Skeletal muscle tissue (tissue), 4 donors: Measurements from ENCODE around the gene SLC26A2. TPM values are rescaled to one million over a fixed set of nuclear protein-coding genes. Genes with fewer than 3 reads are reported as not detected.
"Not testable (repeated sequence)": the region's sequence is repeated elsewhere in the genome, so short reads cannot be mapped to it uniquely, and the experiment has no call there.

Experiments used
- H3K27ac ChIP-seq: one replicate; pipeline ENCODE4 v1.7.0; 2013; ENCODE audit warnings: mild to moderate bottlenecking, low read depth, low read length, inconsistent platforms
- H3K27me3 ChIP-seq, 3 donors: one replicate each; pipeline ENCODE4 v1.7.0; 2013; ENCODE audit warnings: low read length in 3 of 3; ENCODE audit not compliant: control insufficient read depth in 3 of 3, insufficient read depth in 3 of 3
- H3K36me3 ChIP-seq, 3 donors: one replicate each; pipeline ENCODE4 v1.7.0; 2013; ENCODE audit warnings: low read length in 3 of 3; ENCODE audit not compliant: control insufficient read depth in 3 of 3, insufficient read depth in 3 of 3
- H3K4me1 ChIP-seq, 3 donors: one replicate each; pipeline ENCODE4 v1.7.0; 2013; ENCODE audit warnings: low read length in 3 of 3, mild to moderate bottlenecking in 3 of 3; ENCODE audit not compliant: control insufficient read depth in 3 of 3, insufficient read depth in 3 of 3
- H3K4me3 ChIP-seq, 3 donors: one replicate each; pipeline ENCODE4 v1.7.0; 2013; ENCODE audit warnings: low read length in 3 of 3
- H3K9ac ChIP-seq, 3 donors: one replicate each; pipeline ENCODE4 v1.7.0; 2013; ENCODE audit warnings: low read length in 3 of 3, mild to moderate bottlenecking in 3 of 3, moderate library complexity in 2 of 3, low read depth in 1 of 3
- H3K9me3 ChIP-seq, 3 donors: one replicate each; pipeline ENCODE4 v1.7.0; 2013; ENCODE audit warnings: low read length in 3 of 3; ENCODE audit not compliant: control insufficient read depth in 3 of 3
- total RNA-seq: library from RNA; depleted of rRNA; stranded (reverse); fragments of >200 nt; gene quantifications from one replicate; pipeline ENCODE4 v1.2.3, GENCODE V29; 2014
- donor health status: Osteomylitis.

The SLC26A2 gene
- total RNA-seq, 1 donor from 2014 or later: 14.6 TPM

GRCh38 chr5:149937610-149938009 is 22.9 kb upstream of the SLC26A2 start:
- no peaks in the 10 kb centered on the region for H3K9me3 ChIP-seq
- H3K27ac ChIP-seq: no peak overlapping the region
- no peak overlapping the region for H3K9ac ChIP-seq
- H3K27me3 ChIP-seq: no peaks in the 10 kb centered on the region
- H3K4me3 ChIP-seq: no peak overlapping the region
- no peaks in the 10 kb centered on the region for H3K36me3 ChIP-seq
- peaks cover 0 to 2% (median 0%) of the 10 kb centered on the region in 3 donors for H3K4me1 ChIP-seq

DNA sequence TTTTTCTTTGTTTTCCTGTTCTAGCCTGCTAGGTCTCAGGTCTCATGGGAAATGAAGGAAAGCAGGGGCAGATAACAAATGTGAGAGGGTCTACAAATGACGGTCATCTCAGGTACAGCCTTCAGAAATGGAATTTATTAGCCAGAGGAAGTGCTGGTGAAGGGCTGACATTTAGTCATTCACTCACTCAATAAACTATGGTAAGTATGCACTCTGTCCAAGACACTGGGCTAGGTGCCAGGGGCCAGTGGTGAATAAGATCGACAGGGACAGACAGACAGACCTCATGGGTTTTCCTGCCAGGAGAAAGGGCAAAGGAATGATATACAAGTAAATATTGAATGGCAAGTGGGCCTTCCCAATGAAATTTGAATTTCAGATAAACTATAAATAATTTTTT is 22.3 kb upstream of the SLC26A2 start:
- peaks cover 0 to 2% (median 0%) of the 10 kb centered on the region in 3 donors for H3K4me1 ChIP-seq
- no peak overlapping the region for H3K27ac ChIP-seq
- H3K27me3 ChIP-seq: no peaks in the 10 kb centered on the region
- H3K36me3 ChIP-seq: no peaks in the 10 kb centered on the region
- H3K4me3 ChIP-seq: no peak overlapping the region
- H3K9ac ChIP-seq: no peak overlapping the region
- H3K9me3 ChIP-seq: no peaks in the 10 kb centered on the region

GRCh38 chr5:149938791-149939358 is 21.7 kb upstream of the SLC26A2 start:
- Histone ChIP-seq H3K4me1 (peaks cover 0 to 2% (median 0%) of the 10 kb centered on the region in 3 donors), H3K9me3 (no peaks in the 10 kb centered on the region), H3K4me3 (no peak overlapping the region), H3K27ac (no peak overlapping the region), H3K9ac (no peak overlapping the region), H3K36me3 (no peaks in the 10 kb centered on the region), H3K27me3 (no peaks in the 10 kb centered on the region)

DNA sequence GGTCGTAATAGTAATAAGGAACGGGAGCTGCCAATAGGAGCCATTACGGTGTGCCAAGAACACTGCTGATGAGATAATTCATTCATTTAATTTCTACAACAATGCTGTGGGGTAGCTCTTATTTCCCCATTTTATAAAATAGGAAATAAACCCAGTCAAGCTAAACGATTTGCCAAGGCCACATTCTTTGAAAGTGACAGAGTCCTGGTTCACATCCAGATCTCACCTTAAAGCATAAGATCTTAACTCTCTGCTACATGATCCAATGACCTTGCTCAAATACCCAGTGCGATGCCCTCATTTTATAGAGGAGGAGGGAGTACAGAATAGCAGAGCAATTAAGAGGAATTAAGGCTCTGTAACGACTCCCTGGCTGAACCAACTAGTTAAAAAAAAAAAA is 21.0 kb upstream of the SLC26A2 start:
- H3K27me3 ChIP-seq: no peaks in the 10 kb centered on the region
- H3K9me3 ChIP-seq: no peaks in the 10 kb centered on the region
- no peak overlapping the region for H3K4me3 ChIP-seq
- H3K36me3 ChIP-seq: no peaks in the 10 kb centered on the region
- H3K27ac ChIP-seq: no peak overlapping the region
- peaks cover 0 to 2% (median 0%) of the 10 kb centered on the region in 3 donors for H3K4me1 ChIP-seq
- no peak overlapping the region for H3K9ac ChIP-seq

DNA sequence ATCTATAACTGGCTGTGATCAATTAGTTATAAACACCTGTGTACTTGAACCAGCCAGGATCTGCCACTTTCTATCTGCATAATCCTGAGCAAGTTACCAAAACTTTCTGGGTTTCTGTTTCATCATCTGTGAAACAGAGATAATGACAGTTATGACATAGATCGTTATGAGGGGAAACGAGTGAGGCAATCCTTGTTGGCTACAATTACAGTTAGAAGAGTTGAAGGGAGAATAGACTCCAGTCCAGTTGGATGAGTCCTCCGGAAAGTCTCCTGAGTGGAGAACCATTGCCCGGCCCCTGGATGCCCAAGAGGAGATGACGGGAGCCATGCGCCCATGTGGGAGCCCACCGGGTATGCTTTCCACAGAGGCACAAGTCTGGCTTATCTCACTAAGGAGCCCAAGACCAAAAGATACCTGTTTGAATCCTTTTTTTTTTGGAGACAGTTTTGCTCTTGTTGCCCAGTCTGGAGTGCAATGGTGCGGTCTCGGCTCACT is 20.4 kb upstream of the SLC26A2 start:
- Histone ChIP-seq H3K4me3 (no peak overlapping the region), H3K27ac (no peak overlapping the region)

DNA sequence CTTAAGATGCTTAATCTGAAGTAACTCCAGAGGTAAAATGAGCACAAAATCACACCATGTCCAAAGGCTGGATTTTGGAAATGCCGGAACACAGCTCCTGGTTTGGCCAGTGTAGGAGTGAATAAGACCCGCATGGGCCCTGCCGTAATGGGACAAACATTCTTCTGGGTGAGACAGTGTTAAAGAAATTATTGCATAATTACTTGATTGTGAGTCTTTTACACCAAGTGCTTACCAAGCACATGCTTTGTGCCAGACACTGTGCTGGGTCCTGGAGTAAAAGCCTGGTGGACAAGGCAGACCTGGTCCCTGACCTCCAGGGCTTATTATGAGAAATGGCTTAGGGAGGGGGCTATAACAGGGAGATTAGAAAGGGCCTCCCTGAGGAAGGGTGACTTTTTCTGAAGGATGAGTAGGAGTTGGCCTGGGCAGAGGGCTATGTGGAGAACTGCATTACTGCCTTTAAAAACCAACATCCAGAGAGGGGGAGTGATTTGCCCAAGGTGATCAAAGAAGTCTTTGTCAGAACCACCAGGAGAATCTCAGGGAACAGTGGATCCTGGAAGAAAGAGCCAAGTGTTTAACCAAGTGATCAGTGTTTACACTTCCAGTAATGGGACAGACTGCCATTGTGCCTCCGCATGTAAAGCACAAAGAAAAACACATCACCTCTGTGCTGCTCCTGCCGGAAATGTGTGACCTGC is 19.5 kb upstream of the SLC26A2 start:
- Histone ChIP-seq H3K4me3 (no peak overlapping the region), H3K27me3 (no peaks in the 10 kb centered on the region), H3K27ac (no peak overlapping the region), H3K9ac (no peak overlapping the region), H3K9me3 (no peaks in the 10 kb centered on the region), H3K36me3 (no peaks in the 10 kb centered on the region), H3K4me1 (peaks cover 0 to 2% (median 0%) of the 10 kb centered on the region in 3 donors)

More for the DNA sequence above, 20.4 kb upstream of the SLC26A2 start:
- H3K9me3 ChIP-seq: no peaks in the 10 kb centered on the region
- H3K4me1 ChIP-seq: peaks cover 0 to 2% (median 0%) of the 10 kb centered on the region in 3 donors
- H3K27me3 ChIP-seq: no peaks in the 10 kb centered on the region
- H3K36me3 ChIP-seq: no peaks in the 10 kb centered on the region
- H3K9ac ChIP-seq: no peak overlapping the region

- H3K4me1 ChIP-seq: peaks cover 0 to 2% (median 0%) of the 10 kb centered on the region in 3 donors
- H3K36me3 ChIP-seq: no peaks in the 10 kb centered on the region
Measured at GRCh38 chr5:149941795-149942194, 18.8 kb upstream of the SLC26A2 start.

DNA sequence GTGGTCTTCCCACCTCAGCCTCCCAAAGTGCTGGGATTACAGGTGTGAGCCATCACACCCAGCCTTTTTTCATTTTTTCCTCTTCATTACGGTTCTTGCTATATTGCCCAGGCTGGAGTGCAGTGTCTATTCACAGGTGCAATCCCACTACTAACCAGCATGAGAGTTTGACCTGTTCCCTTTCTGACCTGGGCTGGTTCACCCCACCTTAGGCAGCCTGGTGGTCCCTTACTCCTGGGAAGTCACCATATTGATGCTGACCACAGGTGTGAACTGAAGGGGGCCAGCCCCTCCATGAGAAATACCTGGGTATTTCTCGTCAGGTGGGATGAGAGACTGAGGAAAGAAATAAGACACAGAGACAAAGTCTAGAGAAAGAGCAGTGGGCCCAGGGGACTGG is 18.4 kb upstream of the SLC26A2 start:
- peaks cover 0 to 2% (median 0%) of the 10 kb centered on the region in 3 donors for H3K4me1 ChIP-seq
- H3K4me3 ChIP-seq: no peak overlapping the region
- no peaks in the 10 kb centered on the region for H3K27me3 ChIP-seq
- H3K36me3 ChIP-seq: no peaks in the 10 kb centered on the region
- no peaks in the 10 kb centered on the region for H3K9me3 ChIP-seq
- no peak overlapping the region for H3K27ac ChIP-seq
- no peak overlapping the region for H3K9ac ChIP-seq

More at GRCh38 chr5:149941795-149942194, 18.8 kb upstream of the SLC26A2 start:
- H3K9me3 ChIP-seq: no peaks in the 10 kb centered on the region
- H3K27me3 ChIP-seq: no peaks in the 10 kb centered on the region
- no peak overlapping the region for H3K27ac ChIP-seq
- H3K9ac ChIP-seq: no peak overlapping the region
- H3K4me3 ChIP-seq: no peak overlapping the region

GRCh38 chr5:149942741-149943169 is 17.8 kb upstream of the SLC26A2 start:
- not testable (repeated sequence) for H3K9me3 ChIP-seq, H3K4me1 ChIP-seq, H3K36me3 ChIP-seq

DNA sequence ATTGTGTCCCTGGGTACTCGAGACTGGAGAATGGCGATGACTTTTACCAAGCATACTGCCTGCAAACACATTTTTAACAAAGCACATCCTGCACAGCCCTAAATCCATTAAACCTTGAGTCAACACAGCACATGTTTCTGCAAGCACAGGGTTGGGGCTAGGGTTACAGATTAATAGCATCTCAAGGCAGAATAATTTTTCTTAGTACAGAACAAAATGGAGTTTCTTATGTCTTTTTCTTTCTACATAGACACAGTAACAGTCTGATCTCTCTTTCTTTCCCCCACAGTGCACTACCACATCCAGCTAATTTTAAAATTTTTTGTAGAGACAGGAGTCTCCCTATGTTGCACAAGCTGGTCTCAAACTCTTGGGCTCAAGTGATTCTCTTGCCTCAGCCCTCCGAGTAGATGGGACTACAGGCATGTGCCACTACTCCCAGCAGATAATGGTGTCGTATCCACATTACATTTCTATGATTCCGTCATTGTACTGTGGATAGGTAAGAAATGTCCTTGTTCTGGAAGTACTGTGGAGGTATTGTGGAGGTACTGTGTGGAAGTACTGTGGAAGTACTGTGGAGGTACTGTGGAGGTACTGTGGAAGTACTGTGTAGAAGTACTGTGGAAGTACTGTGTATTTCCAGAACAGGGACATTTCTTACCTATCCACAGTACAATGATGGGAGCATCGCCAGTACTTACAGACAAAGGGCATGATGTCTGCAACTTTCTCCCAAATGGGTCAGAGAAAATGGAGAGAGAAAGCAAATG is 17.2 kb upstream of the SLC26A2 start:
- not testable (repeated sequence) for H3K4me1 ChIP-seq, H3K9me3 ChIP-seq, H3K4me3 ChIP-seq, H3K27me3 ChIP-seq, H3K9ac ChIP-seq, H3K27ac ChIP-seq, H3K36me3 ChIP-seq

More at GRCh38 chr5:149942741-149943169, 17.8 kb upstream of the SLC26A2 start:
- not testable (repeated sequence) for H3K27ac ChIP-seq, H3K27me3 ChIP-seq, H3K4me3 ChIP-seq, H3K9ac ChIP-seq
